SK-N-MC (cell line): Measurements from ENCODE around the gene HS3ST2.

Experiments used
- EZH2 ChIP-seq: fragments of 200-600 bp; sonication (generic); IDR thresholded peaks from one replicate; pipeline ENCODE4 v1.6.1; 2017; ENCODE audit warnings: antibody characterized with exemption
- FOXP2 ChIP-seq: optimal IDR thresholded peaks from 2 replicates; pipeline ENCODE3; 2011; ENCODE audit warnings: mild to moderate bottlenecking, moderate library complexity; ENCODE audit not compliant: insufficient read depth; ENCODE audit errors: extremely low read length, control extremely low read depth
- POLR2AphosphoS5 ChIP-seq: IDR thresholded peaks from 2 replicates; pipeline ENCODE4 v1.6.1; 2012; ENCODE audit warnings: mild to moderate bottlenecking, low read depth, low read length, borderline replicate concordance

DNA sequence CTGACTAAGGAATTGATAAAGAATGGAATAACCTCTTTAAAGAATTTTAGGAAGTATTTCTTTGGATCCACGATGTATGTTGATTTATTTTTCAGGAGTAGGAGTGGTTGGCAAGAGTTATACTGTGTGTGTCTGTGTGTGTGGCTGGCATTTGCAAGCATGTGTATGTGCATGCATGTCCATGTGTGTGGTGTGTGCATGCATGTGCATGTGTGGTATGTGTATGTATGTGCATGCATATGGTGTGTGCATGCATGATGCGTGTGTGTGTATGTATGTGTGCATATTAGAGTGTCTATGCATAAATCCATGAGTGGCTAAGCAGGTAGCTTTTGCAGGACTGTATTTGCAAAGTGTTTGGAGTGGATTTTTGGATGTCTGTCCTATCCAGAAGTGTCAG, 120.8 kb downstream of the HS3ST2 start:
- TF ChIP-seq EZH2 (no peak), POLR2AphosphoS5 (no peak), FOXP2 (no peak)
